IMR-90 (cell line): Measurements from ENCODE around the gene CNTN5. TPM values are rescaled to one million over a fixed set of nuclear protein-coding genes. Genes with fewer than 3 reads are reported as not detected.

ENCODE experiments used
- ATAC-seq: fragments of 200-7000 bp; cut with Tn5 transposase; 2 replicates; pipeline ENCODE4 v1.9.1; 2020; ENCODE audit warnings: low read depth, mild to moderate bottlenecking, moderate library complexity
- BruUV-seq: library from RNA; stranded (reverse); fragments of 400-500 nt; replicated peaks from 2 replicates; lab custom pipeline; 2021; lab: Mats Ljungman, UMichigan
- CTCF ChIA-PET: fragments of 300-600 bp; formaldehyde crosslinking; extraction: SDS; loops from one replicate; lab custom pipeline; 2021; ENCODE audit warnings: antibody characterized with exemption; lab: Yijun Ruan, JAX
- POLR2A ChIA-PET: fragments of 300-600 bp; sonication (Branson Sonifier 250); formaldehyde crosslinking; loops from one replicate; lab custom pipeline; 2022; ENCODE audit warnings: antibody characterized with exemption; ENCODE audit not compliant: unreplicated experiment; lab: Charles Lee
- DNase-seq: peaks from one replicate; pipeline ENCODE4 v3.0.0; 2013
- H2AFZ ChIP-seq: replicated peaks from 2 replicates; pipeline ENCODE3; 2013; ENCODE audit warnings: low read length, mild to moderate bottlenecking; ENCODE audit not compliant: poor library complexity
- H2AK5ac ChIP-seq: 2 replicates; pipeline ENCODE4 v1.6.1; 2013; ENCODE audit warnings: low read depth, low read length, inconsistent platforms
- H2AK9ac ChIP-seq: replicated peaks from 2 replicates; pipeline ENCODE3; 2013; ENCODE audit warnings: mild to moderate bottlenecking, low read depth, low read length, moderate library complexity; ENCODE audit not compliant: poor library complexity
- H2BK120ac ChIP-seq: 2 replicates; pipeline ENCODE4 v1.6.1; 2013; ENCODE audit warnings: low read depth, low read length, inconsistent platforms
- H2BK15ac ChIP-seq: 3 replicates; pipeline ENCODE4 v1.6.1; 2013; ENCODE audit warnings: low read depth, low read length, inconsistent platforms
- H2BK20ac ChIP-seq: 2 replicates; pipeline ENCODE4 v1.6.1; 2013; ENCODE audit warnings: low read depth, mild to moderate bottlenecking, inconsistent platforms, low read length, moderate library complexity
- H2BK5ac ChIP-seq: 2 replicates; pipeline ENCODE4 v1.6.1; 2013; ENCODE audit warnings: mild to moderate bottlenecking, low read depth, low read length, inconsistent platforms; ENCODE audit not compliant: poor library complexity, severe bottlenecking
- H3K14ac ChIP-seq: replicated peaks from 2 replicates; pipeline ENCODE4 v1.6.1; 2013; ENCODE audit warnings: low read depth, low read length, inconsistent platforms
- H3K18ac ChIP-seq: 2 replicates; pipeline ENCODE4 v1.6.1; 2013; ENCODE audit warnings: low read depth, low read length, control low read depth
- H3K23ac ChIP-seq: 2 replicates; pipeline ENCODE4 v1.6.1; 2013; ENCODE audit warnings: low read depth, low read length, inconsistent platforms
- H3K27ac ChIP-seq: 2 replicates; pipeline ENCODE4 v1.5.1; 2013; ENCODE audit warnings: mild to moderate bottlenecking, control low read depth, low read length; ENCODE audit not compliant: insufficient read depth
- H3K27me3 ChIP-seq: 2 replicates; pipeline ENCODE4 v1.6.1; 2013; ENCODE audit warnings: low read length; ENCODE audit not compliant: control insufficient read depth, insufficient read depth
- H3K36me3 ChIP-seq: 2 replicates; pipeline ENCODE4 v1.6.1; 2013; ENCODE audit warnings: low read length, mixed read lengths; ENCODE audit not compliant: control insufficient read depth, insufficient read depth
- H3K4ac ChIP-seq: 2 replicates; pipeline ENCODE4 v1.6.1; 2013; ENCODE audit warnings: low read depth, low read length, inconsistent platforms
- H3K4me1 ChIP-seq: 2 replicates; pipeline ENCODE4 v1.6.1; 2013; ENCODE audit warnings: low read length, mixed read lengths; ENCODE audit not compliant: control insufficient read depth, insufficient read depth
- H3K4me2 ChIP-seq: 2 replicates; pipeline ENCODE4 v1.6.1; 2013; ENCODE audit warnings: low read depth, mild to moderate bottlenecking, control low read depth, low read length, moderate library complexity
- H3K4me3 ChIP-seq: 2 replicates; pipeline ENCODE4 v1.5.1; 2013; ENCODE audit warnings: low read depth, mild to moderate bottlenecking, control low read depth, low read length, moderate library complexity; ENCODE audit not compliant: insufficient read depth
- H3K56ac ChIP-seq: 2 replicates; pipeline ENCODE4 v1.6.1; 2013; ENCODE audit warnings: low read length, inconsistent platforms; ENCODE audit not compliant: insufficient read depth; ENCODE audit errors: extremely low read depth
- H3K79me1 ChIP-seq, 2 experiments: 2 replicates each; pipeline ENCODE4 v1.6.1; 2013; ENCODE audit warnings: low read length in 2 of 2, inconsistent platforms in 1 of 2, low read depth in 1 of 2
- H3K9ac ChIP-seq: 2 replicates; pipeline ENCODE4 v1.6.1; 2013; ENCODE audit warnings: low read depth, low read length, control low read depth
- H3K9me1 ChIP-seq: 2 replicates; pipeline ENCODE4 v1.6.1; 2013; ENCODE audit warnings: low read length, inconsistent platforms; ENCODE audit not compliant: insufficient read depth
- H3K9me3 ChIP-seq: 2 replicates; pipeline ENCODE4 v1.6.1; 2013; ENCODE audit warnings: low read length; ENCODE audit not compliant: control insufficient read depth, insufficient read depth
- H4K20me1 ChIP-seq: 2 replicates; pipeline ENCODE4 v1.6.1; 2013; ENCODE audit warnings: low read length, inconsistent platforms; ENCODE audit not compliant: insufficient read depth
- H4K5ac ChIP-seq: 2 replicates; pipeline ENCODE4 v1.6.1; 2013; ENCODE audit warnings: mild to moderate bottlenecking, low read depth, low read length, control low read depth
- H4K8ac ChIP-seq, 2 experiments: 2 replicates each; pipeline ENCODE4 v1.6.1; 2013; ENCODE audit warnings: low read depth in 2 of 2, low read length in 2 of 2, control low read depth in 1 of 2, inconsistent platforms in 1 of 2
- H4K91ac ChIP-seq: 2 replicates; pipeline ENCODE4 v1.6.1; 2013; ENCODE audit warnings: low read depth, low read length, inconsistent platforms; ENCODE audit not compliant: insufficient read depth
- MAFK ChIP-seq: IDR thresholded peaks from 2 replicates; pipeline ENCODE4 v1.6.1; 2012; ENCODE audit warnings: low read depth, low read length, improper control_type of control experiment
- MXI1 ChIP-seq: IDR thresholded peaks from 2 replicates; pipeline ENCODE4 v1.6.1; 2012; ENCODE audit warnings: low read depth, mild to moderate bottlenecking, low read length, moderate library complexity, borderline replicate concordance
- RAD21 ChIP-seq: IDR thresholded peaks from 2 replicates; pipeline ENCODE4 v1.6.1; 2012; ENCODE audit warnings: low read length, improper control_type of control experiment
- whole genome bisulfite sequencing, 2 experiments: methylation state at CpG; one replicate each; pipeline versions ENCODE4 v1.1.5 to v1.1.7; 2013; ENCODE audit warnings: missing lambda C conversion rate in 2 of 2; ENCODE audit not compliant: insufficient read length in 1 of 2; ENCODE audit errors: extremely low coverage in 2 of 2; 5-methylcytosine and 5-hydroxymethylcytosine counted together
- dilution Hi-C: fragments of 300-500 bp; cut with HindIII; formaldehyde crosslinking; loops from one replicate; pipeline ENCODE4 v1.14.3; 2018; ENCODE audit warnings: low sequenced_read_pairs; ENCODE audit not compliant: unreplicated experiment
- in situ Hi-C: fragments of 300-500 bp; cut with MboI; formaldehyde crosslinking; loops from 3 replicates; pipeline ENCODE4 v1.14.3; 2019; ENCODE audit warnings: low sequenced_read_pairs, inconsistent platforms, mixed read lengths
- intact Hi-C: fragments of 100-400 bp; cut with micrococcal nuclease; formaldehyde crosslinking; loops from 2 replicates; pipeline ENCODE4 v1.10.0; 2022
- polyA plus RNA-seq, 3 experiments: library from polyadenylated mRNA; depleted of rRNA; stranded (reverse); fragments of >200 nt; gene quantifications; 2 replicates each; pipeline ENCODE4 v1.2.3, GENCODE V29; 2012; ENCODE audit warnings: low replicate concordance in 1 of 3
- total RNA-seq: library from RNA; depleted of rRNA; stranded (reverse); fragments of >200 nt; gene quantifications from 2 replicates; pipeline ENCODE4 v1.2.3, GENCODE V29; 2012

CNTN5 gene
- total and polyA plus RNA-seq, 2 of the 4 experiments (the other 2 are of a cell fraction): not detected

GRCh38 chr11:100214791-100215190, 1194.0 kb downstream of the CNTN5 start:
- Histone ChIP-seq H3K36me3 (no peaks in the 10 kb centered on the region), H3K18ac (no peak overlapping the region), H3K23ac (no peak overlapping the region), H3K9me3 (no peaks in the 10 kb centered on the region), H3K4me2 (no peak overlapping the region), H3K27ac (no peak overlapping the region), H3K56ac (no peak overlapping the region), H3K27me3 (no peaks in the 10 kb centered on the region), H2BK15ac (no peak overlapping the region), H4K8ac (no peak overlapping the region), H3K14ac (no peak overlapping the region), H2BK20ac (no peak overlapping the region), H4K5ac (no peak overlapping the region), H3K4me3 (no peak overlapping the region), H2AFZ (no peak overlapping the region), H3K9ac (no peak overlapping the region), H3K4ac (no peak overlapping the region), H4K91ac (no peak overlapping the region), H2BK5ac (no peak overlapping the region), H3K4me1 (no peaks in the 10 kb centered on the region), H2AK9ac (no peak overlapping the region), H3K79me1 (no peaks in the 10 kb centered on the region), H2AK5ac (no peak overlapping the region), H4K20me1 (no peaks in the 10 kb centered on the region), H2BK120ac (no peak overlapping the region), H3K9me1 (no peaks in the 10 kb centered on the region)
- CTCF ChIA-PET: no interaction called here
- POLR2A ChIA-PET: no interaction called here
- WGBS, 2 experiments: no CpG with 5 or more reads among the region's 1 CpG
- dilution Hi-C loops: no loop called here
- BruUV-seq: no TSS peak
- in situ Hi-C loops: no loop called here
- ATAC-seq: no peak
- TF ChIP-seq MXI1 (no peak), RAD21 (no peak), MAFK (no peak)
- no peak for DNase-seq
- intact Hi-C loops: no loop called here
